ENCODE measurements around the gene HSF5.
A peak's percentile ranks its signal among the peaks of the same experiment; 100 is the strongest.
"Not testable (repeated sequence)": the region's sequence is repeated elsewhere in the genome, so short reads cannot be mapped to it uniquely, and the experiment has no call there.

HSF5 gene

DNA sequence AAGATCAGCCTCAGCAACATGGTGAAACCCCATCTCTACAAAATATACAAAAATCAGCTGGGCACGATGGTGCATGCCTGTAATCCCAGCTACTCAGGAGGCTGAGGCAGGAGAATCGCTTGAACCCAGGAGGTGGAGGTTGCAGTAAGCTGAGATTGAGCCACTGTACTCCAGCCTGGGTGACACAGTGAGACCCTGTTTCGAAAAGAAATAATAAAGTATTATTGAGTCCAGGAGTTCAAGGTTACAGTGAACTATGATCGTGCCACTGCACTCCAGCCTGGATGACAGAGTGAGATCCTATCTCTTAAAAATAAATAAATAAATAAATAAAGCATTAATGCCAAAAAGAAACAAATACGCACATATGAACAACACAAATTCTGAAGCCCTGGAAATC, 6.4 kb downstream of the HSF5 start:
- not testable (repeated sequence) for DNase-seq (ENCODE audit: low read depth)

GRCh38 chr17:58480090-58480489, 8.1 kb downstream of the HSF5 start:
- no peak for DNase-seq (ENCODE audit: low read depth)

DNA sequence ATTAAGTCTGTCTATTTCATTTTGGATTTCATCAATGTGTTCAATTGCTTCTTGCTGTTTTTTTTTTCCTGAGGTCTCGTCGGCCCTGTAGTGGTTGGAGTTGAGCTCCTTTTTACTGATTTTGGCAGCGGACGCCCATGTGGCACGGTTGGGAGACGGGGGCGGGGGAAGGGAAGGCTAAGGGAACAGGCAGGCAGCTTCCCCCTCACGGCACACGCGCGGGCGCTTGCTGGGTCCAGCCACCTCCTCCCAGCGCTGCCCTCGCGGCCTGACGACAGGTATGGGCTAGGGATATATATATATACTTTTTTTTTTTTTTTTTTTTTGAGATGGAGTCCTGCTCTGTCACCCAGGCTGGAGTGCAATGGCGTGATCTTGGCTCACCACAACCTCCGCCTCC, 11.4 kb downstream of the HSF5 start:
- DNase-seq (ENCODE audit: low read depth): no peak

GRCh38 chr17:58475985-58476384, 12.2 kb downstream of the HSF5 start:
- DNase-seq (ENCODE audit: low read depth): no peak

- no peak for DNase-seq (ENCODE audit: low read depth)
Measured at GRCh38 chr17:58470356-58470755, 17.9 kb downstream of the HSF5 start.

- DNase-seq (ENCODE audit: low read depth): no peak
Measured at GRCh38 chr17:58468944-58469343, 19.3 kb downstream of the HSF5 start.

GRCh38 chr17:58455491-58455890, 32.7 kb downstream of the HSF5 start:
- DNase-seq (ENCODE audit: low read depth): no peak

- no peak for DNase-seq (ENCODE audit: low read depth)
Measured at GRCh38 chr17:58452738-58453137, 35.5 kb downstream of the HSF5 start.

GRCh38 chr17:58447039-58447975, 40.9 kb downstream of the HSF5 start:
- peak; percentile 10 for DNase-seq (ENCODE audit: low read depth)

- DNase-seq (ENCODE audit: low read depth): no peak
Measured at GRCh38 chr17:58446086-58446485, 42.1 kb downstream of the HSF5 start.

GRCh38 chr17:58436805-58437239, 51.4 kb downstream of the HSF5 start:
- no peak for DNase-seq (ENCODE audit: low read depth)

DNA sequence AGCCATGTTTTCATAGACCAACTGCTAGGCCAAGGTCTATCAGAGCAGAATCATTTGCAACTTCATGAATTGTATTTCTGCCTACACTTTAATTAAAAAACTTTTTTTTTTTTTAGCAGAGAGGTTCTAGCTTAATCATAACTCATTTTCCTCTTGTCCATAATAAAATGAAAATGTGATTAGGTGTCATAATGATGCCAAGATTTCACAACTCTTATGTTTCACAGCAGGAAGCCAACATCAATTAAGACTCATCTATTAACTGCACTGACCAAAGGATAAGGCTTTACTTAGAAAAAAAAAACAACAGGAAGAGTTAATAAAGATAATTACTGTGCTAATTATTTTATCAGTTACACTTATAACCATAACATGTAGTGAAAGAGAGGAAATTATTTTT, 52.0 kb downstream of the HSF5 start:
- no peak for DNase-seq (ENCODE audit: low read depth)

GRCh38 chr17:58432806-58433573, 55.2 kb downstream of the HSF5 start:
- no peak for DNase-seq (ENCODE audit: low read depth)

DNA sequence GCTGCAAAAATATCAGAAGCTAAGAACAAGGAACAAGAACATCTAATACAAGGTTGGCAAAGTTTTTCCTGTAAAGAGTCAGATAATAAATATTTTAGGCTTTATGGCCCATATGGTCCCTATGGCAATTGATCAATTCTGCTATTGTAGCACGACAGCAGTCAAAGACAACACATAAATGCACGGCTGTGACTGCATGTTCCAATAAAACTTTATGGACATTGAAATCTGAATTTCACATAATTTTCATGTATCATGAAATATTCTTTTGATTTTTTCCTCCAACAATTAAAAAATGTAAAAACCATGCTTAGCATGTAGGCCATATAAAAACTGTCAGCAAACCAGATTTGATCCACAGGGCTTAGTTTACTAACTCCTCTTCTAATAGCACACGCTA, 60.4 kb downstream of the HSF5 start:
- no peak for DNase-seq (ENCODE audit: low read depth)

- no peak for DNase-seq (ENCODE audit: low read depth)
Measured at GRCh38 chr17:58421711-58422110, 66.5 kb downstream of the HSF5 start.

- DNase-seq (ENCODE audit: low read depth): no peak
Measured at GRCh38 chr17:58420827-58421226, 67.4 kb downstream of the HSF5 start.

DNA sequence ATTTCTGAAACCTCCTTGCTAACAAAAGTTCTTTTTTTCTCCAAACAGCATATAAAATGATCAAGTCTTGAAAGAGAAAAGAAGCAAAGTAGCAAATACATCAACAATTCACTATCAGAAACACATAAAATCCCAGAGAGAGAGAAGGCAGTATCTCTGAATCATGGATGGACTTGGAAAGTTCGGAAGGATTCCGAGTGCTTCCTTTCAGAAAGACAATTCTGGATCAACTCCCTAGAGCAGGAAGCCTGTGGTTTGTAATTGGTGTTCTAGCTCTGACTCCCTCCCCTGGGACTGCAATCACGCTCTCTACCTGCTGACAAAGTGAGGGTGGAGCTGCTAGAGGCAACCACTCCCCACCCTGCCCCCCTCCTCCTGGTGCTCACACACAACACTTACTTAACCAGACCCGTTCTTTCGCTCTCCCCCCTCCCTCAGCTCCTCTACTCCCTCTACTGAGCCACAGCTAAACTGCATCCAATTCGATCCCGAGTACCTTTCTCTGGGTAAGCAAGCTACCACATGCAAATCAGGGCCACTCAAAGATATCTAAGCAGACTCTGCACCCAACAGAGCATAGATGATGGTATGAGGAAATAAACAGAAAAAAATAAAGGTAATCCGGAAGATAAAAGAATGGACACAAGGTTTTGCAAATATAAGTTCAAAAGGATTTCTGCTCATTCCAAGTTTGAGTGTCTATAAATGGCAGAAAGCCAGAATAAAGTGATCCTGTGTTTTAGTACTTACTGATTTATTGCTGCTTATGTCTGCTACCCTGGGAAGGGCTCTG, 70.7 kb downstream of the HSF5 start, which contains the start of gene RNF43:
RNF43 (minus strand) TSS at position 235 of the 793 bp plus-strand sequence. CDS start 1,957 bp downstream, outside the sequence.
- DNase-seq (ENCODE audit: low read depth): peak; percentile 74

DNA sequence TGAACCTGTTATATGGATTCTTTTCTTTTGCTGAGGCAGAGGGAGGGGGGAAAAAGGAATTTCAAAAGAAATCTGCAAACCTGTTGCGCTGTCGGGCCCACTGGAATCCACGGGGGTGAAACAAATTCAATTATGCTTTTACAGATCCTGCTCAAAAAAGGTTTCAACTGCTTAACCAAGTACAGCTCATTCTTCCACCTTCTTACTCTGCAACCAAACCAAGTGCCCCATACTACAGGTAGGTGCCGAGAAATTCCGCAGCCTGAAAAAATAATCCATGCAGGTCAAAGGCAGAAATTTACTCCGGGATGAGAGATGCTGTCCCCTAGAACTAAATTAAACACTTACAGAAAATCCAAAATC, 71.3 kb downstream of the HSF5 start:
- DNase-seq (ENCODE audit: low read depth): no peak

- DNase-seq (ENCODE audit: low read depth): no peak
Measured at GRCh38 chr17:58416396-58416795, 71.8 kb downstream of the HSF5 start.

DNA sequence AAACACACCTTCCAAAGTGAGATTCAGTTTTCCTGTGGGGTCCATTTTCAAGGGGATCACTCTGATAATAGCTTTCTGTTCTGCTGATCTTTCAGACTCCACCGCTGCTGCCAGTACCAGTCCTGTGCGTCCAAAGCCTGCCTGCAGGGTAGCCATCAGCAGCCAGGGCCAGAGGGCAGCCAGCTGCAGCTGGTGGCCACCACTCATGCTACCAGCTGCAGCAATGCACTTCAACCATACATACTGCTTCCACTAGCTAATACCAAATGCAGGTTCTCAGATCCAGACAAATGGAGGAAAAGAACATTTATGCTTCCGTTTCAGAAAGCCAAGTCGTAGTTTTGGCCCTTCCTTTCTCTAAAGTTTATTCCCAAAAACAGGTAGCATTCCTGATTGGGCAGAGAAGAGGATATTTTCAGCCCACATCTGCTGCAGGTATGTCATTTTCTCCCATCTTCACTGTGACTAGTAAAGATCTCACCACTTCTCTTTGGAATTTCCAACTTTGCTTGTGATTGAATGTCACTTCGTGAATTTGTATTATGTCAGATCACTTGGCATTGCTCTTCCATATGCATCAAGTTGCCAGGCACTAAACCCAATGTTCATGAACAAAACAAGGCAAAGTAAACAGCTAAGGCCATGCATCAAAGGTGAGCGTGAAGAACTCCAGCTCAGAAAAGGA, 72.7 kb downstream of the HSF5 start:
- DNase-seq (ENCODE audit: low read depth): no peak

GRCh38 chr17:58414596-58414997, 73.6 kb downstream of the HSF5 start:
- DNase-seq (ENCODE audit: low read depth): no peak

DNA sequence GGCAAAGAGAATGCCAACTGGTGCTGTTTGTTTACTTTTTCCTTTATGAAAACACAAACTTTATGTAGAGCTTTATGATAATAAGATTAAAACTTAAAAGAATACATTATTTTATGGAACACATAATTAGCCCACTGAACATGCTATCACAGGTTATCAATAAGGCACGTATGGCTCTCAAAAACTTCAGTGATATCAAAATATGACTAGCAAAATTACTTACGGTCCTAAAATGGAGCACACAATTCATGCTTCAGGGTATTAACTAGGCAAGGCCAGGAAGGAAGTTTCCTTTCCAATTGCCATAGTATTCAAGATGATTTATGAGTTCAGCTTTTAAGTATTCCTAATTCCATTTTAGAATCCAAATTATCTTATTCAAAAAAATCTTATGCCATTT, 74.5 kb downstream of the HSF5 start:
- no peak for DNase-seq (ENCODE audit: low read depth)
